CD14-positive monocyte (primary cell): Measurements from ENCODE around the gene EXOSC2. TPM values are rescaled to one million over a fixed set of nuclear protein-coding genes. Genes with fewer than 3 reads are reported as not detected.

ENCODE experiments used
- DNase-seq, 3 donors: peaks; one replicate each; pipeline ENCODE4 v3.0.0-alpha.2; 2011 to 2022
- H2AFZ ChIP-seq: 2 replicates; pipeline ENCODE4 v1.6.0; 2012; ENCODE audit warnings: mild to moderate bottlenecking, low read depth, low read length, inconsistent platforms; ENCODE audit not compliant: insufficient read depth, poor library complexity, severe bottlenecking
- H3K27ac ChIP-seq, 2 donors: 1 replicate in 1 of 2; 2 replicates in 1 of 2; pipeline ENCODE4 v1.5.1; 2012 to 2013; ENCODE audit warnings: low read length in 2 of 2, control low read depth in 1 of 2, inconsistent platforms in 1 of 2, low read depth in 1 of 2, mild to moderate bottlenecking in 1 of 2
- H3K27me3 ChIP-seq, 2 donors: one replicate each; pipeline versions ENCODE4 v1.6.0 to v1.6.1; 2011 to 2013; ENCODE audit warnings: low read length in 2 of 2; ENCODE audit not compliant: control insufficient read depth in 2 of 2, insufficient read depth in 2 of 2
- H3K36me3 ChIP-seq, 2 donors: replicated peaks in 1 of 2; 1 replicate in 1 of 2; 2 replicates in 1 of 2; pipeline versions ENCODE4 v1.5.1 to v1.6.1; 2012 to 2013; ENCODE audit warnings: low read length in 2 of 2, control low read depth in 1 of 2, inconsistent platforms in 1 of 2, mild to moderate bottlenecking in 1 of 2; ENCODE audit not compliant: insufficient read depth in 2 of 2, control insufficient read depth in 1 of 2
- H3K4me1 ChIP-seq, 2 donors: 1 replicate in 1 of 2; 2 replicates in 1 of 2; pipeline versions ENCODE4 v1.5.1 to v1.6.1; 2012 to 2013; ENCODE audit warnings: low read length in 2 of 2, control low read depth in 1 of 2, inconsistent platforms in 1 of 2, mild to moderate bottlenecking in 1 of 2, moderate library complexity in 1 of 2; ENCODE audit not compliant: insufficient read depth in 2 of 2, control insufficient read depth in 1 of 2
- H3K4me2 ChIP-seq: replicated peaks from 2 replicates; pipeline ENCODE3; 2012; ENCODE audit warnings: low read length, moderate library complexity, mild to moderate bottlenecking; ENCODE audit not compliant: poor library complexity, severe bottlenecking; ENCODE audit errors: extremely low read depth
- H3K4me3 ChIP-seq, 3 experiments: fragments of 200-600 bp in 1 of 3; sonication (generic) in 1 of 3; replicated peaks in 1 of 3; 1 replicate in 2 of 3; 2 replicates in 1 of 3; pipeline ENCODE4 v1.5.1; 2011 to 2013; ENCODE audit warnings: low read length in 3 of 3, mild to moderate bottlenecking in 3 of 3, control low read depth in 2 of 3, low read depth in 2 of 3, inconsistent platforms in 1 of 3, moderate library complexity in 1 of 3
- H3K79me2 ChIP-seq: 2 replicates; pipeline ENCODE4 v1.6.0; 2012; ENCODE audit warnings: mild to moderate bottlenecking, control low read depth, inconsistent platforms, low read length, moderate library complexity; ENCODE audit not compliant: insufficient read depth
- H3K9ac ChIP-seq: 2 replicates; pipeline ENCODE4 v1.6.0; 2017; ENCODE audit warnings: low read length, mild to moderate bottlenecking; ENCODE audit not compliant: insufficient read depth, poor library complexity, severe bottlenecking
- H3K9me3 ChIP-seq, 2 donors: replicated peaks in 1 of 2; 1 replicate in 1 of 2; 2 replicates in 1 of 2; pipeline versions ENCODE4 v1.5.1 to v1.6.1; 2012 to 2013; ENCODE audit warnings: low read length in 2 of 2, control low read depth in 1 of 2; ENCODE audit not compliant: control insufficient read depth in 1 of 2, insufficient read depth in 1 of 2
- H4K20me1 ChIP-seq: 2 replicates; pipeline ENCODE4 v1.6.0; 2012; ENCODE audit warnings: mild to moderate bottlenecking, low read length, control low read depth, moderate library complexity; ENCODE audit not compliant: insufficient read depth
- H3K27ac Mint-ChIP-seq, 7 donors: one replicate each; pipeline ENCODE4 v1.8.0; 2020; ENCODE audit warnings: mild to moderate bottlenecking in 7 of 7, mixed read lengths in 7 of 7, moderate library complexity in 6 of 7, inconsistent platforms in 2 of 7
- H3K27me3 Mint-ChIP-seq, 3 donors: one replicate each; pipeline ENCODE4 v1.8.0; 2021 to 2022; ENCODE audit warnings: low read depth in 3 of 3, mild to moderate bottlenecking in 3 of 3, mixed read lengths in 3 of 3, moderate library complexity in 3 of 3, inconsistent platforms in 1 of 3
- H3K36me3 Mint-ChIP-seq, 2 donors: one replicate each; pipeline ENCODE4 v1.8.0; 2020; ENCODE audit warnings: mixed read lengths in 2 of 2, inconsistent platforms in 1 of 2, mild to moderate bottlenecking in 1 of 2
- H3K4me1 Mint-ChIP-seq: one replicate; pipeline ENCODE4 v1.8.0; 2020; ENCODE audit warnings: mild to moderate bottlenecking, mixed read lengths
- H3K4me3 Mint-ChIP-seq, 2 donors: one replicate each; pipeline ENCODE4 v1.8.0; 2020; ENCODE audit warnings: mild to moderate bottlenecking in 2 of 2, mixed read lengths in 2 of 2, moderate library complexity in 1 of 2
- H3K9me3 Mint-ChIP-seq, 7 donors: one replicate each; pipeline ENCODE4 v1.8.0; 2020 to 2022; ENCODE audit warnings: mixed read lengths in 7 of 7, mild to moderate bottlenecking in 6 of 7, moderate library complexity in 6 of 7, inconsistent platforms in 2 of 7
- CTCF ChIP-seq: fragments of 200-600 bp; IDR thresholded peaks from one replicate; pipeline ENCODE4 v1.8.0; 2022; ENCODE audit warnings: antibody characterized with exemption, mild to moderate bottlenecking
- WGBS: methylation state at CpG from one replicate; pipeline ENCODE4 v1.1.5; 2013; ENCODE audit warnings: missing lambda C conversion rate; ENCODE audit not compliant: insufficient coverage; 5-methylcytosine and 5-hydroxymethylcytosine counted together
- intact Hi-C, 2 donors: fragments of 100-400 bp; cut with micrococcal nuclease; formaldehyde crosslinking; loops; one replicate each; pipeline versions ENCODE4 v1.15.0 to v1.15.1; 2023
- polyA plus RNA-seq, 3 donors: library from polyadenylated mRNA; depleted of rRNA in 1 of 3; unstranded in 2 of 3; stranded (reverse) in 1 of 3; fragments of 300-500 nt in 2 of 3; fragments of >200 nt in 1 of 3; fragmentation: Illumina TruSeq in 2 of 3; gene quantifications; 1 replicate in 2 of 3; 2 replicates in 1 of 3; pipeline ENCODE4 v1.2.3, GENCODE V29; 2012 to 2021

The EXOSC2 gene
- polyA plus RNA-seq, 3 donors = 10.2 to 15.8 (median 11.2) TPM

DNA sequence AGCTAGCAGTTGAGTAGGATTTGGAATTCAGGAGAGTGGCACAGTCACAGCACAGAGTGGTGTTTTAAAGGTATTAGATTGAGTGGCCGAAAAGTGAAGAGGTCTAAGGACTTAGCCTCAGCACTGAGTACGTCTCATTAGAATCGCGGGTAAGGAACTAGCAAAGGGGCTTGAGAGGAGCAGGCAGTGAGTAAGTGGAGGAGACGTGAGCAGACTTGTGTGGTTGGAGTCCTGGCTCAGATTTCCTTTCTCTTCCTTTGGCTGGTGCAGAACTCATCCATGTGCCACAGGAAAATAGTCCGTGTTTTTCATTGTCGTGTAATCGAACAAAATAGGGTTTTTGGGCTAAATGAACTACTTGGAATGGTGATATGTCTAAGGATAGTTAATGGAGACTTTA lies 3.4 kb downstream of the EXOSC2 start:
- H3K27me3 ChIP-seq = peaks cover 0 to 5% of the 10 kb centered on the region in 2 donors
- no peak overlapping the region for H3K4me3 ChIP-seq
- no peak for DNase-seq
- peaks cover 33% of the 10 kb centered on the region for H3K79me2 ChIP-seq
- no peak overlapping the region for H3K4me3 Mint-ChIP-seq
- intact Hi-C loops = loop anchor here in 1 of 2 donors (2.0 kb wide), 1 partner anchor 16 kb away; no protein-coding TSS in a partner anchor
- peaks cover 20 to 22% of the 10 kb centered on the region in 2 donors for H3K4me1 ChIP-seq
- no peak overlapping the region for H2AFZ ChIP-seq
- H3K9me3 Mint-ChIP-seq = peaks cover 0 to 7% (median 3%) of the 10 kb centered on the region in 7 donors
- H3K27ac ChIP-seq = no peak overlapping the region
- H3K36me3 ChIP-seq = peaks cover 43 to 64% of the 10 kb centered on the region in 2 donors
- H3K4me2 ChIP-seq = no peak overlapping the region
- peaks cover 0 to 3% (median 0%) of the 10 kb centered on the region in 3 donors for H3K27me3 Mint-ChIP-seq
- no peak overlapping the region for H3K9ac ChIP-seq
- peaks cover 31% of the 10 kb centered on the region for H3K4me1 Mint-ChIP-seq
- TF ChIP-seq CTCF = no peak
- WGBS = 91% methylated on average over 6 of the region's 8 CpGs
- H3K9me3 ChIP-seq = peaks cover 0 to 6% of the 10 kb centered on the region in 2 donors
- peaks cover 3% of the 10 kb centered on the region for H4K20me1 ChIP-seq
- peaks cover 44 to 53% of the 10 kb centered on the region in 2 donors for H3K36me3 Mint-ChIP-seq
- peak overlapping the region in 1 of 7 donors; percentile 0 for H3K27ac Mint-ChIP-seq

DNA sequence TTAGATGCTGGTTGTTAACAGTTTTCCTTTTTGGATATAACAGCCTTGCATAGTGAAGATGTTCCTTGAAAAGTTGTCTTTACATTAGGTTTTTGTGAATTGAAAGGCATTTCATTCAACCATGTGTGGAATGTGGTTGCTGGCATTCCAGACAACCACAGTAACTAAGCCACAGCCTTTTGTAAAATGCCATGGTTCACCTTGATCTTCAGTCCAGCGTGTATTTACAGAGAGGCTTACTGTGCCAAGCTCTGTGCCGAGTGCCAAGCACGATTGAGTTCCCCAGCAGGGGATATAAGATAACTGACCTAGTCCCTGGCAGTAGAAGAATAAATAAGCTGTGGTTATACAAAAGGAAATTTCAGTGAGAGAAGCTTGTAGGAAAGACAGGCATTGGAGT lies 4.9 kb downstream of the EXOSC2 start:
- Mint-ChIP-seq H3K9me3 (no peaks in the 10 kb centered on the region), H3K27me3 (peaks cover 0 to 2% (median 0%) of the 10 kb centered on the region in 3 donors), H3K4me3 (no peak overlapping the region), H3K4me1 (peaks cover 22% of the 10 kb centered on the region), H3K27ac (peak overlapping the region in 1 of 7 donors; percentile 8), H3K36me3 (peaks cover 57 to 69% of the 10 kb centered on the region in 2 donors)
- H3K9me3 ChIP-seq = no peaks in the 10 kb centered on the region
- intact Hi-C loops = no loop called here
- no peaks in the 10 kb centered on the region for H3K27me3 ChIP-seq
- peaks cover 34% of the 10 kb centered on the region for H3K79me2 ChIP-seq
- no peak for DNase-seq
- no peak for TF ChIP-seq CTCF
- H2AFZ ChIP-seq = no peak overlapping the region
- H3K9ac ChIP-seq = no peak overlapping the region
- H3K4me2 ChIP-seq = no peak overlapping the region
- peaks cover 3% of the 10 kb centered on the region for H4K20me1 ChIP-seq
- 100% methylated on average over 1 of the region's 3 CpGs for WGBS
- H3K4me1 ChIP-seq = peaks cover 11 to 15% of the 10 kb centered on the region in 2 donors
- peaks cover 57 to 79% of the 10 kb centered on the region in 2 donors for H3K36me3 ChIP-seq
- no peak overlapping the region for H3K27ac ChIP-seq
- H3K4me3 ChIP-seq = no peak overlapping the region
